Urothelium cell line (cell line): ENCODE results near the gene CNPY1.

ENCODE experiments used
- DNase-seq: peaks from one replicate; pipeline ENCODE4 v3.0.0; 2011; ENCODE audit warnings: low spot score, mixed read lengths
- FAIRE-seq: peaks from 2 replicates; lab custom pipeline; 2011; peaks lifted over from hg19 to GRCh38; lab: Jason Lieb, UNC

CNPY1 gene

DNA sequence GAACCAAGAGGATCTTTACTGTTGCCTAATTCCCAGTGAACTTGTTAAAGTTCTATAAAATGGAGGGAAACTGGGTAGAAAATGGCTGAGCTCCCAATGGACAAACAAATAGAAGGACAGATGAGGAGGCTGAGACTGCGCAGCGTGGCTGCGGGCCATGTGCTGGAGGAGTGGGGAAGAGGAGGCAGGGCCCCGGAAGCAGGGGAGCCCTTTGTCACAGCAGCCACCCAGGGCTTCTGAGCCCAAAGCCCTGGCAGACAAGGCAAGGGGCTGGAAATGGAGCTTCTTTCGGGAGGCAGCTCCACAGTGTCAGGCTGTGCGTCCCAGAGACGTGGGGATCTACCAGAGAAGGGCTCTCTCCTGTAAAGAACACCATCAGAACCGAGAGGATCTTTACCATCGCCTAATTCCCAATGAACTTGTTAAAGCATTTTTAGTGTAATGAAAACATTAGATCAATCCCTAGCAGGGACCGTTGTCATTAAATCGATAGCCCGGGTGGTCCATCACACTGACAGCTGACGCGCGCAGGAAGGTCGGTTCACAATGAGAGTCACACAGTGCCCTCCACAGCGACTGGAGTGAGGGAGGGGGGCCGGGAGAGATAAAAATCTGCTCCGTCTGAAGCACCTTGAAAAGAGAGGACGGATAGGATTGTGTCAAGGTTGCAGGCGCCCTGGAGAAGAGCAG, 14.0 kb upstream of the CNPY1 start:
- FAIRE-seq (no peak), DNase-seq (no peak)

GRCh38 chr7:155559519-155560108, 13.3 kb upstream of the CNPY1 start:
- FAIRE-seq (no peak), DNase-seq (no peak)

DNA sequence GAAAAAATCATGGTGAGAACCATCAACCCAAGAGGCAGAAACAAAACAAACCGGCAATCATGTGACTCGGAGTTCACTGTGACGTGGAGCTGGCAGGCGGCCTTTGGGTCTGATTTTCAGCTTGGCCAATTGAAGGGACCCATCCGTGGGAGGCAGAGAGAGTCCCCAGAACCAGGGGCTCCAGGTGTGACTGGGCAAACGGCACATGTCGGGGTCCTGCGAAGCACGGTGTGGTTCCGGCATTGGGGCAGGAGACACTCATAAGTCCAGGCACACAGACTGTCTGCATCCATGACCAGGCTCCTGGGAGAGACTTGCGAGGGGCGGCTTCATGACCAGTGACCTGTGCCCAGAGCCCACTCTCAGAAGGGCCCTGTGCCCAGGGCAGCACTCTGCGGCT, 12.6 kb upstream of the CNPY1 start:
- no peak for FAIRE-seq
- DNase-seq: no peak

- FAIRE-seq (no peak), DNase-seq (no peak)
Observed at GRCh38 chr7:155558351-155558750, 12.0 kb upstream of the CNPY1 start.

- no peak for DNase-seq
- FAIRE-seq: no peak
Observed at GRCh38 chr7:155557778-155558177, 11.4 kb upstream of the CNPY1 start.

- DNase-seq (no peak), FAIRE-seq (no peak)
Observed at GRCh38 chr7:155556763-155557162, 10.4 kb upstream of the CNPY1 start.

GRCh38 chr7:155555116-155555695, 8.8 kb upstream of the CNPY1 start:
- DNase-seq (no peak), FAIRE-seq (no peak)

GRCh38 chr7:155553871-155554270, 7.5 kb upstream of the CNPY1 start:
- FAIRE-seq: no peak
- no peak for DNase-seq

DNA sequence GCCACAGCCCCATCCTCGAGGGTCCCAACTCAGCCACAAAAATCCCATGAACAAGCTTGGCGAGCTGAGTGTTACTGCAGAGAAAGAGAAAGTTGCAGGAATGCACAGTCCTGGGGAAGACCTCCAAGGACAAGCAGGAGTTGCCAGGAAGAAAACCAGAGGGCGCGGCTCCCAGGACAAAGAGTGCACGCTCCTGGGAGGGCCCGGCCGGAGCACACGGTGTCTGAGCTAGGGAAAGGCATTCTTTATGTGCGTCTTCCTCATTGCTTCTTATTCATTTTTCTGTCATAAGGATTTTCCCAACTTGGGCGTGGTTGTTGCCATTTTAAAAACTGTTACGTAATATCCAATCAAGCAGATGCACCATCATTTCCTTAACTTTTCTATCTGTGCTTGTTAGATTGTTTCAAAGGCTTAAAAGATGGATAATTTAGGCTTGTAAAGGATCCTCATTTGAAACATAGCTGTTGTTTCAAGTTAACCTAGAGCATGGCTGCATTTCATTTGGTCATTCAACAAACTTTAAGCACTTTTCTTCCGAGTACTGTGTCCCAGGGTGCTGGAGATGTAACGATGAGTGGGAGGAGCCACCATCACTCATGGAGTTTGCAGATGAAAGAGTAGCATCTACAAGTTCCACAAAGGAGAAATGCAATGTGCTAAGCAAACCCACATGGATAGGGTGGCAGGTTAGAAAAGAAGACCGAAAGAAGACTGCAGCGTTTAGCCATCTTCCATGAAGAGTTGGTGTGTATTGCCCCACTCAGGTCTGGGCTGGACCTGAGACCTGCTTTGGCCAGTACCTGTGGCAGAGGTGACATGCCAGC, 5.6 kb upstream of the CNPY1 start:
- DNase-seq (no peak), FAIRE-seq (no peak)

DNA sequence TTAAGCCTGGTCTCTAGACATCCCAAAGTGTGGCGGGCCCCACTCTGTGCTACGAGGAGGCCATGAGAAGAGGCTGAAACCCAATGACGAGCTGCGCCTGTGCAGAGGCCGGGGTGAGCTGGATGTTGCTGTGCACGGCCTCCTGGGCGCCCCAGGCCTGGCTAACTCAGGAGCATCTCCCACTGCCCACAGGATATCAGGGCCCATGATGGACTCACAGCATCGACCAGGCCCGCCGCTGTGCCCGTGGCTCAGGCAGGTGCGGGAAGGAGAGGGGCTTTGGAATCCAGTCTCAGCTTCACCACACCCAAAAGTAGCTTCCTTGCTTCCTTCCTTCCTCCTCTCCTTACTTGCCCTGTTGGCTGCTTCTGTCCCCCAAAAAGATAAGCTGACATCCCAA, 4.6 kb upstream of the CNPY1 start:
- no peak for DNase-seq
- no peak for FAIRE-seq

DNA sequence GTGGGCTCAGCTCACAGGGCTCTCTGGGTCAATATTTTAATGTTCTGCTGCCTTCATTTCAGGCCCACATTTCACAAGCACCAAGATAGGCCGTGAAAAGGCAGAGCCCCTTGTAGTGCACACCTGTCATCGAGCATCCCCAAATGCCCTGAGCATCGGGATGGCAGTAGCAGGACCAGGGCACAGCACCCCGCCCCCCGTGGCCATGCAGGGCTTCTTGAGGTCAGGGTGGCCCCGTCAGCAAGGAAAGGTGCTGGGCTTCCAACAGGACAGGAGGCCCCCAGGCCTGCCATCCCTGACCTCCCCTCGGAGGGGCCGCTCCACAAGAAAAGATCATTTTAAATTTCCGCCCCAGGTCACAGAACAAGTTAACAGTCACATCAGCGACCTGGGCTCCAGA, 2.9 kb upstream of the CNPY1 start:
- DNase-seq: no peak
- FAIRE-seq: no peak

DNA sequence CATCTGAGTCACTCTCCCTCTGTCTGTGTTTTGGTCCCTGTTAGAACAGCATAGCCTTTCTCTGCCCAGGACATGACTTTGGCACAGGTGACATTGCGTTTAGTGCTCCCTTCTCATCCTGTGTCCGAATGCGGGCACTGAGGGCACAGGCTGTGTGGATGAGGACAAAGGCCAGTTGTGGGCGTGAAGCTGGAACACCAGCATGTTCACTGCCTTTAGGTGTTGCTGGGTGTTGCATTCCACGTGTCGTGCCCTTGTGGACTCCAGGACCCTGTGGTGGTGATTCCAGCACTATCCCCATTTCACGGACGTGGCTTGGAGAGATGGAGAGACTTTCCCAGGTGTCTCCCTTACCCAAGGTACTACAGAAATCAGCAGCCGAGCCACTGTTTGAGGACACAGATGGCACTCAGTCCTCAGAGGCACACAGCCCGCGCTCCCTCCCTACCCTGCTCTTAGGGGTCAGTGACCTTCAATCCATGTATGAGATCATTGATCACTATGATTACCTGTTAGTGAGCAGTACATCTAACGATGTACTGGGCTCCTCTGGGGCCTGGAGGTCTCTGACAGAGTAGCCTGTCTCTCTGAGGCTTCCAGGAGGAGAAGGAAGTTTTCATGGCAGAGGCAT, 917 bp upstream of the CNPY1 start:
- no peak for DNase-seq
- FAIRE-seq: no peak

DNA sequence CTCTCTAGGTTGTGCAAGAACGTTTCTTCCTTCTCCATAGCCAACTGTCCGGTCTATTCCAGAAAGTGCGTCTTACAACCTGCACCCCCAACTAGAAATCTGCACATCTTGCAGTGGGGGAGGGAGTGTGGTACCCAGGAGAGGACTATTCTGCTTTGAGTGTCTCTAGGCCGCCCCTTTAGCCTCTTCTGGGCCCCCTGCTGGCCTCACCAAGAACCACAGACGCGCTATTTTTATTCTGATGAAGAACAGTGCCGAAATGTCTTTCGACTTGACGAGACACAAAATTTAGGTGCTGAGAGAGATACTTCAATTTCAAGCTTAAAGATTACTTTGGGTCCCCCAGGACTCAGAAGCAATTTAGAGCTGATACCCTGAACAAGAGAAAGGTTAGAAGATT, 1.0 kb downstream of the CNPY1 start:
- DNase-seq: no peak
- FAIRE-seq: no peak

GRCh38 chr7:155544485-155544884, 1.9 kb downstream of the CNPY1 start:
- no peak for DNase-seq
- no peak for FAIRE-seq

- no peak for DNase-seq
- no peak for FAIRE-seq
Observed at GRCh38 chr7:155543926-155544325, 2.4 kb downstream of the CNPY1 start.

- no peak for DNase-seq
- no peak for FAIRE-seq
Observed at GRCh38 chr7:155543011-155543876, 3.1 kb downstream of the CNPY1 start.

GRCh38 chr7:155541986-155542675, 4.2 kb downstream of the CNPY1 start:
- FAIRE-seq (no peak), DNase-seq (no peak)

GRCh38 chr7:155540553-155540952, 5.8 kb downstream of the CNPY1 start:
- FAIRE-seq: no peak
- no peak for DNase-seq

- no peak for DNase-seq
- no peak for FAIRE-seq
Observed at GRCh38 chr7:155538293-155538692, 8.1 kb downstream of the CNPY1 start.

GRCh38 chr7:155536451-155536850, 9.9 kb downstream of the CNPY1 start:
- no peak for DNase-seq
- no peak for FAIRE-seq
